HAP-1 (cell line): ENCODE data around the gene DLK2.

Experiments used
- DNase-seq, 2 experiments: peaks; one replicate each; pipeline ENCODE4 v3.0.0-alpha.2; 2016 to 2020; ENCODE audit warnings: low spot score in 2 of 2
- H3K27me3 ChIP-seq: fragments of 250-450 bp; sonication (Bioruptor Pico); 2 replicates; pipeline ENCODE4 v1.5.1; 2020; ENCODE audit warnings: low read depth, mild to moderate bottlenecking, moderate library complexity
- H3K36me3 ChIP-seq: fragments of 250-450 bp; sonication (Bioruptor Pico); replicated peaks from 2 replicates; pipeline ENCODE4 v1.5.1; 2020; ENCODE audit warnings: mild to moderate bottlenecking
- H3K4me1 ChIP-seq: fragments of 250-450 bp; sonication (Bioruptor Pico); 2 replicates; pipeline ENCODE4 v1.5.1; 2020; ENCODE audit warnings: mild to moderate bottlenecking
- H3K4me3 ChIP-seq: fragments of 250-450 bp; sonication (Bioruptor Pico); 2 replicates; pipeline ENCODE4 v1.5.1; 2020; ENCODE audit warnings: mild to moderate bottlenecking, moderate library complexity
- H3K9me3 ChIP-seq: fragments of 250-450 bp; sonication (Bioruptor Pico); 2 replicates; pipeline ENCODE4 v1.5.1; 2020; ENCODE audit warnings: mild to moderate bottlenecking, moderate library complexity
- in situ Hi-C: fragments of 300-500 bp; cut with MboI; formaldehyde crosslinking; loops from 3 replicates; pipeline ENCODE4 v1.14.3; 2020; ENCODE audit warnings: low sequenced_read_pairs, inconsistent platforms, mixed read lengths

DLK2 gene

GRCh38 chr6:43454696-43455530 lies 435 bp downstream of the DLK2 start:
- Histone ChIP-seq H3K36me3 (peaks cover 13% of the 10 kb centered on the region), H3K4me3 (peak overlapping the region; percentile 60)
- DNase-seq = peak in 1 of 2 experiments; percentile 90

DNA sequence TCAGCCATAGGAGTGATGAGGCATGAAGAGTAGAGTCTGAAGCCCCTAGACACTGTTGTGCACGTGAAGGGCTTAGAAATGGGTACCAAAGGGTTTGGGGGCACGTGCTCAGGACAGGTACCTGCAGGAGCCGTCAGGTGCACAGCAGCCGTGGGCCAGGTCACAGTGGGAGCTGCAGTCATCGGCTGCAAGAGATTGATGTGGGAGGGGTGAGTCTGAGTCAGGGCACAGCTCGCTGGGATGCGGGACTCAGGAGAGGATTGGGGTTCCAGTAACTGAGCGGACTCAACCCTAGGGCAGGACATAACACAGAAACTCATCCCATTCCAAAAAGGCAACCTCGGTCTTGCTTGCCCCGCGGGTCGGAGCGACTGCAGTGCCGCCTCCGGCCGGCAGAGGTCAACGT lies 1.1 kb downstream of the DLK2 start:
- Histone ChIP-seq H3K9me3 (no peaks in the 10 kb centered on the region), H3K27me3 (no peaks in the 10 kb centered on the region), H3K4me1 (peaks cover 4% of the 10 kb centered on the region; the same call in 1 of the 2 replicates), H3K4me3 (peak overlapping the region; percentile 60), H3K36me3 (peaks cover 13% of the 10 kb centered on the region)
- peak in 1 of 2 experiments; percentile 66 for DNase-seq
- in situ Hi-C loops = no loop called here

More at GRCh38 chr6:43454696-43455530, 435 bp downstream of the DLK2 start:
- H3K9me3 ChIP-seq = no peaks in the 10 kb centered on the region
- no peaks in the 10 kb centered on the region for H3K27me3 ChIP-seq
- H3K4me1 ChIP-seq = peaks cover 4% of the 10 kb centered on the region; the same call in 1 of the 2 replicates
- in situ Hi-C loops = no loop called here

DNA sequence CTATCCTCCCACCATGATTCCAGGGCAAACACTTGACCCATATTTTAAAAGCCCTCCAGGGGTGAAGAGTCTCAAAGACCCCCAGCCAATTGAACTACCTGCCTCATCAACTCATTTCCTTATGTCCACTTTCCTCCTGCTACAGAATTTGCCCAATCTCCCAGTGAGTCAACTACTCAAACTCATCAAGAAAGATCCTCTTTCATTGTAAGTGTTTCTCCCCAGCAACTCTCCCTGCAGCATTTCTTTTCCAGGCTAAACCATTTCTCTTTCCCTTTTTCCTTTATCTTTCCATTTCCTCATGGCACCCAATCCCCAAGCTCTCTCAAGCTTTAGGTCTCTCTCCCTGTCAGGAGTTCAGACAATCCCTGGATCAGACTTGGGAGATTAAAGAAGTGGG lies 1.5 kb downstream of the DLK2 start:
- H3K9me3 ChIP-seq = no peaks in the 10 kb centered on the region
- H3K36me3 ChIP-seq = peaks cover 13% of the 10 kb centered on the region
- in situ Hi-C loops = no loop called here
- DNase-seq = no peak
- no peaks in the 10 kb centered on the region for H3K27me3 ChIP-seq
- H3K4me1 ChIP-seq = peaks cover 4% of the 10 kb centered on the region; the same call in 1 of the 2 replicates
- peak overlapping the region; percentile 60; the same call in 1 of the 2 replicates for H3K4me3 ChIP-seq

DNA sequence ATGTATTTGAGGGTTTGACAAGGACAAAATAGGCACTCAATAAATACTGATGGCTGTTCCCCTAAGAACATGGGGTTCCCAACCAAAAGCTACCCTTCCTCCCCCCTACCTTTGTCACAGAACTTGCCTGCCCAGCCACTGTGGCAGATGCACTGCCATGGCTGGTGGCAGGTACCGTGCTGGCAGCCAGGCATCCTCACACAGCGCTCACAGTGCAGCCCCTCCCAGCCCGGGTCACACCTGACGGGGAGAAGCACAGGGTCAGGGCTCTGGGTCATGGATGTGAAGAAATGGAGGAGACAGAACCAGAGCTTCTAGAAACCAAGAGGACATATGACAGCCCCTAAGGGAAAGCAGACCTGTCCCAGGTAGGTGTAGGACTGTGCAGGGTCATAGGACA lies 2.5 kb downstream of the DLK2 start:
- in situ Hi-C loops = no loop called here
- DNase-seq = no peak
- H3K4me3 ChIP-seq = no peak overlapping the region
- no peaks in the 10 kb centered on the region for H3K27me3 ChIP-seq
- peaks cover 4% of the 10 kb centered on the region; the same call in 1 of the 2 replicates for H3K4me1 ChIP-seq
- H3K36me3 ChIP-seq = peaks cover 13% of the 10 kb centered on the region
- H3K9me3 ChIP-seq = no peaks in the 10 kb centered on the region

DNA sequence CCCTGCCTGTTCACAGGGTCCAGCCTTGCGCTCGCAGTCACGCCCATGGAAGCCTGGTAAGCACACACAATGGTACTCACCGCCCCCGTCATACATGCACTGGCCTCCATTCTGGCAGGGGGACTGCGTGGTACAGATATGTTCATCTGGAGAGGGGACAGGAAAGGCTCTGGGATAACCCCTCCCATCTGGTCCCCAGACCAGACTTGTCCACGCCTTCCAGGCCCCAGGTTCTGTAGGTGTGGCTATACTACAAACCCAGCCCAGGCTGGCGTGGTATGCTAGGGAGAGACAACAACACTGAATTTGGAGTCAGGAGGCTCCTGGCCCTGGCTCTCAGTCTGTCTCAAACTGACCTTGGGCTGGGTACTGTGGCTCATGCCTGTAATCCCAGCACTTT lies 3.4 kb downstream of the DLK2 start:
- H3K4me3 ChIP-seq = no peak overlapping the region
- H3K4me1 ChIP-seq = peaks cover 4% of the 10 kb centered on the region; the same call in 1 of the 2 replicates
- in situ Hi-C loops = no loop called here
- H3K27me3 ChIP-seq = no peaks in the 10 kb centered on the region
- no peaks in the 10 kb centered on the region for H3K9me3 ChIP-seq
- DNase-seq = no peak
- H3K36me3 ChIP-seq = peaks cover 13% of the 10 kb centered on the region

DNA sequence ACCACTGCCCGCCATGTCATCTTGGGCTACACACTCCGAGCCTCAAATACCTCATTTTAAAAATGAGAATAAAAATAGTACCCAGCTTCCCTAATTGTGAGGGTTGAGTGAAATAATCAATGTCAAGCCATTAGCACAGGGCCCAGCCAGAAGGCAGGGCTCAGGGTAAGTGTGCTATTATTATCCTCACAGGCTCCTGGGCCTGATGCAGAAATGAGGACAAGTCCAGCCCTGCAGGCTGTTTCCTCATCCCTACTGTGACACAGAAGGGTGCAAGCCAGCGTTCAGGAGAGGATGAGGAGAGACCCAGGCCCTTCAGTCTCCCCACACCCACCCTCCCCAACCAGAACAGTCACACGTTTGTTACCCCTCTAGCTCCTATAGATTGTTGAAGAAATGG lies 4.0 kb downstream of the DLK2 start:
- peaks cover 13% of the 10 kb centered on the region for H3K36me3 ChIP-seq
- DNase-seq = no peak
- H3K27me3 ChIP-seq = no peaks in the 10 kb centered on the region
- H3K4me3 ChIP-seq = no peak overlapping the region
- no peaks in the 10 kb centered on the region for H3K9me3 ChIP-seq
- in situ Hi-C loops = no loop called here
- H3K4me1 ChIP-seq = peaks cover 4% of the 10 kb centered on the region; the same call in 1 of the 2 replicates

DNA sequence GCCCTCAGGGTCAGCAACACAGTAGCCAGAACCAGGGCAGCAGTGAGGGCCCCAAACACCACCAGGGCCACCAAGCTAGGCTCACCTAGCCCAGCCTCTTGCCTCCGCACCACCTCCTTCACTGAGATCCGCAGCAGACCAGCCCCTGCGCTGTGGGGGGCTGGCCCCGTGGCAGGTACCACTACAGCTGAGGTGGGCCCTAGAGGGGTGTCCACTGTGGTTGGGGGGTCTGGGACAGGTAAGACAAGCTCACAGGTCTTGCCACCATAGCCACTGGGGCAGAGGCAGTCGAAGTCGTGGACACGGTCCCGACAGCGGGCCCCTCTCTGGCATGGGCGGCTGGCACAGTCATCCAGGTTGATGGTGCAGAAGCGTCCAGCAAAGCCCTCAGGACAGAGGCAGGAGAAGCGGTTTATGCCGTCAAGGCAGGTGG lies 4.6 kb downstream of the DLK2 start:
- no peak overlapping the region for H3K4me3 ChIP-seq
- no peaks in the 10 kb centered on the region; the same call in 1 of the 2 replicates for H3K4me1 ChIP-seq
- H3K9me3 ChIP-seq = no peaks in the 10 kb centered on the region
- H3K27me3 ChIP-seq = no peaks in the 10 kb centered on the region
- DNase-seq = no peak
- H3K36me3 ChIP-seq = peaks cover 13% of the 10 kb centered on the region
- in situ Hi-C loops = no loop called here

DNA sequence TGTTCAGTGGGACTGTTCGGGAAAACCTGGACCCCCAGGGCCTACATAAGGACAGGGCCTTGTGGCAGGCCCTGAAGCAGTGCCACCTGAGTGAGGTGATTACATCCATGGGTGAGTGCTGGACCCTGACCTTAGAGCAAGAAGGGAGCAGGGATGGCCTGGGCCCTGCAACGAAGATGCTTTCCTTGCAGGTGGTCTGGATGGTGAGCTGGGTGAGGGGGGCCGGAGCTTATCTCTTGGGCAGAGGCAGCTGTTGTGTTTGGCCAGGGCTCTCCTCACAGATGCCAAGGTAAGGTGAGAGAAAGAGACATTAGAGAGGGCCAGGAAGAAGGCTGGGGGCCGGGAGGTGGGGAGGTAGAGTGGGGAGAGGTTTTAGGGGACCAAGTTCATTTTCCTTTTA lies 6.4 kb downstream of the DLK2 start:
- no peak overlapping the region for H3K4me3 ChIP-seq
- H3K4me1 ChIP-seq = no peaks in the 10 kb centered on the region; the same call in 1 of the 2 replicates
- peaks cover 13% of the 10 kb centered on the region for H3K36me3 ChIP-seq
- in situ Hi-C loops = no loop called here
- DNase-seq = no peak
- H3K9me3 ChIP-seq = no peaks in the 10 kb centered on the region
- no peaks in the 10 kb centered on the region for H3K27me3 ChIP-seq

DNA sequence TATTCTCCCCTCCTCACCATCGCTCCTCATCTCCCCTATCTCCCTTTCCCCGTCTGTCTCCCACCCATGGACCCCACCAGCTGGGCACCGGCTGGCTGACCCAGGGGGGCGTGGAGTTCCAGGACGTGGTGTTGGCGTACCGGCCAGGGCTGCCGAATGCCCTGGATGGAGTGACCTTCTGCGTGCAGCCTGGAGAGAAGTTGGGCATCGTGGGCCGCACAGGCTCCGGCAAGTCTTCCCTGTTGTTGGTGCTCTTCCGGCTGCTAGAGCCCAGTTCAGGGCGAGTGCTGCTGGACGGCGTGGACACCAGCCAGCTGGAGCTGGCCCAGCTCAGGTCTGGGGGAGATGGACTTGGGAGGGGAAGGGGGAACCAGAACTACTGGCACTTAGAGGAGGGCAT lies 7.7 kb downstream of the DLK2 start:
- no peak for DNase-seq
- Histone ChIP-seq H3K9me3 (no peaks in the 10 kb centered on the region), H3K4me1 (no peaks in the 10 kb centered on the region), H3K27me3 (no peaks in the 10 kb centered on the region), H3K36me3 (peaks cover 13% of the 10 kb centered on the region), H3K4me3 (no peak overlapping the region)
- in situ Hi-C loops = no loop called here

DNA sequence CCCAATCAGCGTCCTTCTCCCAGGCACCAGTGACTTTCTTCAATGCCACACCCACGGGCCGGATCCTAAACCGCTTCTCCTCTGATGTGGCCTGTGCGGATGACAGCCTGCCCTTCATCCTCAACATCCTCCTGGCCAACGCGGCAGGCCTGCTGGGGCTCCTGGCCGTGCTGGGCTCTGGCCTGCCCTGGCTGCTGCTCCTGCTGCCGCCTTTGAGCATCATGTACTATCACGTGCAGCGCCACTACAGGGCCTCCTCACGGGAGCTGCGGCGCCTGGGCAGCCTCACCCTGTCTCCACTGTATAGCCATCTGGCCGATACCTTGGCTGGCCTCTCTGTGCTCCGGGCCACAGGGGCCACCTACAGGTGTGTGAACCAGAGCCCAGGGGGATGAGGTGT lies 9.8 kb downstream of the DLK2 start:
- DNase-seq = no peak
- H3K4me3 ChIP-seq = no peak overlapping the region
- H3K9me3 ChIP-seq = no peaks in the 10 kb centered on the region
- in situ Hi-C loops = no loop called here
- H3K27me3 ChIP-seq = no peaks in the 10 kb centered on the region
- no peaks in the 10 kb centered on the region for H3K4me1 ChIP-seq
- H3K36me3 ChIP-seq = peaks cover 4% of the 10 kb centered on the region; the same call in 1 of the 2 replicates

DNA sequence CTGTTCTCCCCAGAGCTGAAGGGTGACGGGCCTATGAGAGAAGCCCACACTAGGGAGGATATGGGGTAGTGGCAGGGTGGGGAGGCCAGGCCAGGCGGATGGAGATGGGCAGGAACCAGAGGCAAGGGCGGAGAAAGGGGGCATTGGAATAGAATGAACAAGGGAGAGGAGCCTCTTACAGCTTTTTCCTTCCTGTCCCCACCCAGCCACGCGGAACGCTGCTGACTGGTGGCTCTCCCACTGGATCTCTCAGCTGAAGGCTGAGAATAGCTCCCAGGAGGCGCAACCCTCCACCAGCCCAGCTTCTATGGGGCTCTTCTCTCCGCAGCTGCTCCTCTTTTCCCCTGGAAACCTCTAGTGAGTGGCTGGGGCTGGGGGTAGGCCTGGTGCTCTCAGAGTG lies 10.8 kb downstream of the DLK2 start:
- in situ Hi-C loops = no loop called here
- no peak for DNase-seq
- no peaks in the 10 kb centered on the region for H3K9me3 ChIP-seq
- H3K4me1 ChIP-seq = no peaks in the 10 kb centered on the region
- no peaks in the 10 kb centered on the region; the same call in 1 of the 2 replicates for H3K36me3 ChIP-seq
- H3K4me3 ChIP-seq = no peak overlapping the region
- no peaks in the 10 kb centered on the region for H3K27me3 ChIP-seq

DNA sequence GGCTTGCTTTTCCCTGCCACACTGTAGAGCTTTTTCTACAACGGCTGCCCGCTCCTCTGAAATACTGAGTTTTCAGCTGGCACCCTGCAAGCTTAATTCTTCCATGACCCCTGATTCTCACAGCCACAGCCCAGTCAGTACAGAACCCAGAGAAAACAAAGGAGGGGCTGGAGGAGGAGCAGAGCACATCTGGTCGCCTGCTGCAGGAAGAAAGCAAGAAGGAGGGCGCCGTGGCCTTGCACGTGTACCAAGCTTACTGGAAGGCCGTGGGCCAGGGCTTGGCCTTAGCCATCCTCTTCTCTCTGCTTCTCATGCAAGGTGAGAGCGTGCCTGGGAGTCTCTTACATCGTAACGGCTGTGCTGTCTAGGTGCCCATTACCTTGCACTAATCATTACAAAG lies 11.3 kb downstream of the DLK2 start:
- Histone ChIP-seq H3K4me1 (no peaks in the 10 kb centered on the region), H3K27me3 (no peaks in the 10 kb centered on the region), H3K9me3 (no peaks in the 10 kb centered on the region), H3K36me3 (no peaks in the 10 kb centered on the region; the same call in 1 of the 2 replicates), H3K4me3 (no peak overlapping the region)
- in situ Hi-C loops = no loop called here
- DNase-seq = no peak

DNA sequence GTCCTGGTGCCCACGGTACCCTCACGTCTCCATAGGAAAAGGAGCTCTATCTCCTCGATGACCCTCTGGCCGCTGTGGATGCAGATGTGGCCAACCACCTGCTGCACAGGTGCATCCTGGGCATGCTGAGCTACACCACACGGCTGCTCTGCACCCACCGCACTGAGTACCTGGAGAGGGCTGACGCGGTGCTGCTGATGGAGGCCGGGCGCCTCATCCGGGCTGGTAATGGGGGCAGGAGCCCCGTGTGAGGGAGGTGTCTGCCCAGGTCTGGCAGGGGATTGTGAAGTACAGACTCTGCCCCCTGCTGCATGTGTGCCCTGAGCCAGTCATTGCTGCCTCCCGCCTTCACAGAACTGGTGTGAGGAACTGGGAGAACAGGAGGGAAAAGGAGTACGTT lies 12.4 kb downstream of the DLK2 start:
- no peak for DNase-seq
- Histone ChIP-seq H3K4me3 (no peak overlapping the region), H3K36me3 (no peaks in the 10 kb centered on the region; the same call in 1 of the 2 replicates), H3K27me3 (no peaks in the 10 kb centered on the region), H3K4me1 (no peaks in the 10 kb centered on the region), H3K9me3 (no peaks in the 10 kb centered on the region)
- in situ Hi-C loops = no loop called here

GRCh38 chr6:43437700-43438099 lies 17.6 kb downstream of the DLK2 start:
- no peak for DNase-seq
- Histone ChIP-seq H3K9me3 (no peaks in the 10 kb centered on the region), H3K36me3 (peaks cover 4% of the 10 kb centered on the region), H3K4me1 (no peaks in the 10 kb centered on the region), H3K27me3 (no peaks in the 10 kb centered on the region), H3K4me3 (no peak overlapping the region)
- in situ Hi-C loops = no loop called here
